PC-3 (cell line): ENCODE results near the gene SLC16A3. TPM values are rescaled to one million over a fixed set of nuclear protein-coding genes. Genes with fewer than 3 reads are reported as not detected.

Experiments
- ATAC-seq: fragments of 200-7000 bp; cut with Tn5 transposase; 2 replicates; pipeline ENCODE4 v1.9.1; 2020; ENCODE audit warnings: mild to moderate bottlenecking, moderate library complexity
- BruUV-seq: library from RNA; stranded (reverse); fragments of 400-500 nt; replicated peaks from 2 replicates; lab custom pipeline; 2021; lab: Mats Ljungman, UMichigan
- CTCF ChIA-PET: fragments of 300-600 bp; sonication (Branson Sonifier 250); formaldehyde crosslinking; loops from one replicate; lab custom pipeline; 2022; ENCODE audit warnings: antibody characterized with exemption; lab: Charles Lee
- POLR2A ChIA-PET: fragments of 300-600 bp; sonication (Branson Sonifier 250); formaldehyde crosslinking; loops from one replicate; lab custom pipeline; 2022; ENCODE audit warnings: antibody characterized with exemption; ENCODE audit not compliant: unreplicated experiment; lab: Charles Lee
- DNase-seq: peaks from one replicate; pipeline ENCODE4 v3.0.0-alpha.2; 2015
- H2AFZ ChIP-seq: fragments of 300-600 bp; sonication (generic); 2 replicates; pipeline ENCODE4 v1.6.0; 2016; ENCODE audit warnings: antibody characterized with exemption, low read length
- H3F3A ChIP-seq: fragments of 300-600 bp; sonication (generic); one replicate; pipeline ENCODE4 v1.6.0; 2017; ENCODE audit warnings: antibody characterized with exemption, low read length, control low read depth, mild to moderate bottlenecking; ENCODE audit not compliant: unreplicated experiment
- H3K27ac ChIP-seq: fragments of 300-600 bp; sonication (generic); 2 replicates; pipeline ENCODE4 v1.5.1; 2016; ENCODE audit warnings: mild to moderate bottlenecking, low read length
- H3K27me3 ChIP-seq: fragments of 300-600 bp; sonication (generic); 2 replicates; pipeline ENCODE4 v1.6.1; 2016; ENCODE audit warnings: low read length, mixed read lengths
- H3K36me3 ChIP-seq: fragments of 300-600 bp; sonication (generic); 2 replicates; pipeline ENCODE4 v1.6.1; 2016; ENCODE audit warnings: low read depth, mixed run types, low read length, mixed read lengths
- H3K4me1 ChIP-seq: fragments of 300-600 bp; sonication (generic); 2 replicates; pipeline ENCODE4 v1.5.1; 2016; ENCODE audit warnings: low read length; ENCODE audit not compliant: insufficient read depth
- H3K4me2 ChIP-seq: fragments of 300-600 bp; sonication (generic); 2 replicates; pipeline ENCODE4 v1.6.0; 2016; ENCODE audit warnings: low read length
- H3K4me3 ChIP-seq: fragments of 300-600 bp; sonication (generic); 2 replicates; pipeline ENCODE4 v1.5.1; 2016; ENCODE audit warnings: mild to moderate bottlenecking, low read length, mixed read lengths
- H3K79me2 ChIP-seq: fragments of 300-600 bp; sonication (generic); 2 replicates; pipeline ENCODE4 v1.6.1; 2017; ENCODE audit warnings: low read length, mixed read lengths
- H3K9ac ChIP-seq: fragments of 300-600 bp; sonication (generic); 2 replicates; pipeline ENCODE4 v1.6.0; 2016; ENCODE audit warnings: mild to moderate bottlenecking, low read length
- H3K9me2 ChIP-seq: fragments of 300-600 bp; sonication (generic); replicated peaks from 2 replicates; pipeline ENCODE4 v1.6.1; 2016; ENCODE audit warnings: mixed run types, low read length, mixed read lengths
- H3K9me3 ChIP-seq: fragments of 300-600 bp; sonication (generic); 2 replicates; pipeline ENCODE4 v1.6.1; 2016; ENCODE audit warnings: low read length, mixed read lengths
- H4K20me1 ChIP-seq: fragments of 300-600 bp; sonication (generic); 2 replicates; pipeline ENCODE4 v1.6.1; 2016; ENCODE audit warnings: low read length, mixed read lengths
- EZH2 ChIP-seq: fragments of 300-600 bp; sonication (generic); IDR thresholded peaks from one replicate; pipeline ENCODE4 v1.6.1; 2017; ENCODE audit warnings: antibody characterized with exemption, mild to moderate bottlenecking, low read length; ENCODE audit not compliant: unreplicated experiment
- EZH2phosphoT487 ChIP-seq: fragments of 300-600 bp; sonication (generic); IDR thresholded peaks from 2 replicates; pipeline ENCODE4 v1.6.1; 2018; ENCODE audit warnings: mild to moderate bottlenecking, antibody characterized with exemption, low read length, borderline replicate concordance
- intact Hi-C: fragments of 100-400 bp; cut with micrococcal nuclease; formaldehyde crosslinking; loops from 2 replicates; pipeline ENCODE4 v1.9.0; 2023
- total RNA-seq: library from RNA; depleted of rRNA; stranded (reverse); fragments of >200 nt; gene quantifications from 2 replicates; pipeline ENCODE4 v1.2.3, GENCODE V29; 2014
- TF ChIP-seq, protein P1 (sequence below): fragments of 300-600 bp; sonication (generic); conservative IDR thresholded peaks from 2 replicates; pipeline ENCODE4 v1.5.1; 2017; ENCODE audit warnings: antibody characterized with exemption, low read depth, mild to moderate bottlenecking, low read length

The SLC16A3 gene
- total RNA-seq, 1 experiment from 2014 or later: 286 TPM

DNA sequence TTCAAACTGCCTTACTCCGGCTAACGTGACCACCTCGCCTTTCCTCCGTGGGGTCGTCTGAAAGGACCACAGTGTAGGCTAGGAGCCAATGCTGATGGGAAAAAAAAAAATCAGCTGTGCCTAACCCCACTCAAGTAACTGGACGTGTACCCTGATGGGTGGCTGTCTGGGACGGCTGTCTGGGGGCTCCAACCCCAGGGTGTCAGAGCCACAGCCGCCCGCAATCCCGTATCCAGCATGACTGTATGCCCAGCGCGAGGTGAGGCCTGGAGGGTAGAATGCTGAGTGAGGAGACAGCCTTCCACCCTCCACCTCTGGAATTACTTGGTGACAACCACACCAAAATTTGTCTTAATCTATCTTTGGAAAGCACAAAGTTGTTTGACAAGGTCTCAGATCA is 41.8 kb downstream of the SLC16A3 start:
- H3K36me3 ChIP-seq: peaks cover 20% of the 10 kb centered on the region
- H3K9me2 ChIP-seq: no peaks in the 10 kb centered on the region
- POLR2A ChIA-PET: interaction anchor here (0.6 kb wide), 1 partner anchor 39 kb away, joined by 4 read pairs; no protein-coding TSS in a partner anchor
- no peak overlapping the region for H2AFZ ChIP-seq
- peaks cover 15% of the 10 kb centered on the region for H3F3A ChIP-seq
- H3K9me3 ChIP-seq: no peaks in the 10 kb centered on the region
- peaks cover 65% of the 10 kb centered on the region for H3K4me1 ChIP-seq
- intact Hi-C loops: no loop called here
- peak overlapping the region; percentile 98 for H3K4me2 ChIP-seq
- H3K27ac ChIP-seq: no peak overlapping the region
- H3K9ac ChIP-seq: no peak overlapping the region
- no peak for TF ChIP-seq EZH2phosphoT487
- TF ChIP-seq, protein P1, sequence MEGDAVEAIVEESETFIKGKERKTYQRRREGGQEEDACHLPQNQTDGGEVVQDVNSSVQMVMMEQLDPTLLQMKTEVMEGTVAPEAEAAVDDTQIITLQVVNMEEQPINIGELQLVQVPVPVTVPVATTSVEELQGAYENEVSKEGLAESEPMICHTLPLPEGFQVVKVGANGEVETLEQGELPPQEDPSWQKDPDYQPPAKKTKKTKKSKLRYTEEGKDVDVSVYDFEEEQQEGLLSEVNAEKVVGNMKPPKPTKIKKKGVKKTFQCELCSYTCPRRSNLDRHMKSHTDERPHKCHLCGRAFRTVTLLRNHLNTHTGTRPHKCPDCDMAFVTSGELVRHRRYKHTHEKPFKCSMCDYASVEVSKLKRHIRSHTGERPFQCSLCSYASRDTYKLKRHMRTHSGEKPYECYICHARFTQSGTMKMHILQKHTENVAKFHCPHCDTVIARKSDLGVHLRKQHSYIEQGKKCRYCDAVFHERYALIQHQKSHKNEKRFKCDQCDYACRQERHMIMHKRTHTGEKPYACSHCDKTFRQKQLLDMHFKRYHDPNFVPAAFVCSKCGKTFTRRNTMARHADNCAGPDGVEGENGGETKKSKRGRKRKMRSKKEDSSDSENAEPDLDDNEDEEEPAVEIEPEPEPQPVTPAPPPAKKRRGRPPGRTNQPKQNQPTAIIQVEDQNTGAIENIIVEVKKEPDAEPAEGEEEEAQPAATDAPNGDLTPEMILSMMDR: no peak
- no peak for TF ChIP-seq EZH2
- no peaks in the 10 kb centered on the region for H3K27me3 ChIP-seq
- H3K79me2 ChIP-seq: peaks cover 85% of the 10 kb centered on the region
- peaks cover 67% of the 10 kb centered on the region for H4K20me1 ChIP-seq
- ATAC-seq (no peak), DNase-seq (no peak)
- peak overlapping the region; percentile 98; the same call in 1 of the 2 replicates for H3K4me3 ChIP-seq
- CTCF ChIA-PET: no interaction called here
- no TSS peak for BruUV-seq

DNA sequence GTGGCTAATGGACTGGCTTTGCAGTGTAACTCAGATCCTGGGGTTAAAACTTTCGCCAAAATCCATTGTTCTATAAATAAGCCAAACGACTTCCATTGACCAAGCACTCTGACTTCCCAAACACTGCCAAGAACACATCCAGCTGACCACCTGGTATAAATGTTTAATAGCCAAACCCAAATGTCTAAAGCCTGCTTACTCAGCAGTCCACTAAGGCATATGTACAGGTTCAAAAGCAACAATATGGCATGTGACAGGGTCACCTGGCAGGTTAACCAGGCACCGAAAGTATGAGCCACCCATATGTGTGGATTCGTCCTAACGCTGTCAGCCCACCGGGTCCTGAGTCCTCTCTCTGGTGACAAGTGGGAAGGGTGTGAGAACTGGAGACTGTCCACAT is 42.6 kb downstream of the SLC16A3 start:
- TF ChIP-seq EZH2phosphoT487 (no peak), EZH2 (no peak)
- TF ChIP-seq, protein P1: no peak
- H3K4me2 ChIP-seq: peak overlapping the region; percentile 98
- ATAC-seq: no peak
- peaks cover 65% of the 10 kb centered on the region for H3K4me1 ChIP-seq
- no peaks in the 10 kb centered on the region for H3K27me3 ChIP-seq
- H3K9me2 ChIP-seq: no peaks in the 10 kb centered on the region
- H3K79me2 ChIP-seq: peaks cover 78% of the 10 kb centered on the region
- H3K9me3 ChIP-seq: no peaks in the 10 kb centered on the region
- CTCF ChIA-PET: no interaction called here
- no peak overlapping the region for H2AFZ ChIP-seq
- POLR2A ChIA-PET: no interaction called here
- no TSS peak for BruUV-seq
- peaks cover 12% of the 10 kb centered on the region for H3K36me3 ChIP-seq
- peaks cover 15% of the 10 kb centered on the region for H3F3A ChIP-seq
- H3K27ac ChIP-seq: no peak overlapping the region; the same call in 1 of the 2 replicates
- H3K4me3 ChIP-seq: peak overlapping the region; percentile 98
- peak overlapping the region; percentile 99 for H3K9ac ChIP-seq
- peaks cover 59% of the 10 kb centered on the region for H4K20me1 ChIP-seq
- DNase-seq: no peak
- intact Hi-C loops: no loop called here

DNA sequence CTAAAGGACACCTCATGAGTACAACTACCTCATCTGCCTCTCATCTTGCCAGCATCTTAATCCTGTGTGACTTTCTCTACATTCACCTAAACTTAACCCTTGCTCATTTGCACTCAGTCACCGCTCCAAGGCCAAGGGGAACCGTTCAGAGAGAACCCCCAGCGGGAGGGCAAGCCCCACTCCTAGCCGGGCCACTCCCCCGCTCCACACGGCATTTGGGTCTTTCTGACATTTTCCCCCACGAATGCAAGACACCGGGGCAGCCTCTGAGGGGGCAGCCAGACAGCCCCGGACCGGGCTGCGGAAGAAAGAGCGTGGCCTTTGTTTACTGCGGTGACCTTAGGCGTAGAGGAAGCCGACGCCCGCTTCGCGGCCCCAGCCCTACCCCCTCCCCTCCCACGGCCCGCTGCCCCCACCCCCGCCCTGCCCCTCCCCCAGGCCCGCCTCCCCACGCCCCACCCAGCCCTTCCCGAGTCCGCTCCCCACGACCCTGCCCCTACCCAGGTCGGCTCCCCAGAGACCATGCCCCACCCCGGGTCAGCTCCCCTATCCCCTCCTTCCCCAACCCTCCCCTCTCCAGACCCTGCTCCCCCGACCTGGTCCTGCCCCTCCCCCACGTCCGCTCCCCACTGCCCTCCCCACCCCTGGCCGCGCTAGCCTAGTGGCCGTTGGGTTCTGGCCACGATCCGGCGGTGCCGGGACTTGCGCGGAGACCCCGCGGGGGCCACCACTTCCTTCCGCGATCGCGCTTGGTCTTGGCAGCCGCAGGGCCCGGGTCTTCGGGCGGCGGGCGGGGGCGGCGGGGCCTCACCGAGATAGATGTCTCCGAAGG is 43.9 kb downstream of the SLC16A3 start:
- Histone ChIP-seq H3K9me2 (no peaks in the 10 kb centered on the region), H3K9ac (peak overlapping the region; percentile 99), H4K20me1 (peaks cover 49% of the 10 kb centered on the region), H3K4me1 (peaks cover 57% of the 10 kb centered on the region), H3K36me3 (peaks cover 10% of the 10 kb centered on the region; the same call in 1 of the 2 replicates), H3K79me2 (peaks cover 65% of the 10 kb centered on the region), H3K27me3 (no peaks in the 10 kb centered on the region), H3K27ac (peak overlapping the region; percentile 81), H2AFZ (peak overlapping the region; percentile 89; the same call in 1 of the 2 replicates), H3K4me2 (peak overlapping the region; percentile 99), H3K4me3 (peak overlapping the region; percentile 98), H3F3A (peaks cover 12% of the 10 kb centered on the region), H3K9me3 (no peaks in the 10 kb centered on the region)
- TSS peak; percentile 24 for BruUV-seq
- DNase-seq (no peak), ATAC-seq (peak; percentile 4)
- ChIA-PET POLR2A (no interaction called here), CTCF (no interaction called here)
- intact Hi-C loops: no loop called here
- TF ChIP-seq EZH2phosphoT487 (no peak), EZH2 (no peak)
- TF ChIP-seq, protein P1: no peak
